Common myeloid progenitor, CD34-positive (primary cell): ENCODE results near the gene WDFY2.
A peak's percentile ranks its signal among the peaks of the same experiment; 100 is the strongest.

Experiments used
- CTCF ChIA-PET: fragments of 350-600 bp; sonication (Branson Sonifier 250); formaldehyde crosslinking; loops from one replicate; lab custom pipeline; 2021; ENCODE audit warnings: antibody characterized with exemption; lab: Charles Lee
- POLR2A ChIA-PET: fragments of 350-600 bp; sonication (Branson Sonifier 250); formaldehyde crosslinking; loops from one replicate; lab custom pipeline; 2021; ENCODE audit warnings: antibody characterized with exemption; lab: Charles Lee
- DNase-seq, 3 donors: peaks; one replicate each; pipeline versions ENCODE4 v3.0.0 to v3.0.0-alpha.2; 2013
- H3K27ac ChIP-seq, 2 experiments: 1 replicate in 1 of 2; 2 replicates in 1 of 2; pipeline ENCODE4 v1.7.0; 2013; ENCODE audit warnings: inconsistent platforms in 2 of 2, low read length in 2 of 2, mild to moderate bottlenecking in 2 of 2, low read depth in 1 of 2, moderate library complexity in 1 of 2; ENCODE audit not compliant: severe bottlenecking in 2 of 2, insufficient read depth in 1 of 2, poor library complexity in 1 of 2
- H3K27me3 ChIP-seq, 5 experiments: replicated peaks in 2 of 5; 1 replicate in 3 of 5; 2 replicates in 2 of 5; pipeline versions ENCODE4 v1.6.1 to v1.7.0; 2013; ENCODE audit warnings: low read length in 4 of 5, mild to moderate bottlenecking in 2 of 5, moderate library complexity in 2 of 5, inconsistent platforms in 1 of 5; ENCODE audit not compliant: insufficient read depth in 5 of 5, control insufficient read depth in 4 of 5
- H3K36me3 ChIP-seq, 4 experiments: 1 replicate in 2 of 4; 2 replicates in 2 of 4; pipeline versions ENCODE4 v1.6.1 to v1.7.0; 2013; ENCODE audit warnings: low read length in 3 of 4, control low read depth in 1 of 4, mild to moderate bottlenecking in 1 of 4; ENCODE audit not compliant: control insufficient read depth in 4 of 4, insufficient read depth in 4 of 4
- H3K4me1 ChIP-seq, 4 experiments: 1 replicate in 3 of 4; 2 replicates in 1 of 4; pipeline versions ENCODE4 v1.6.1 to v1.7.1; 2013; ENCODE audit warnings: low read length in 3 of 4, mild to moderate bottlenecking in 3 of 4, control low read depth in 1 of 4, inconsistent platforms in 1 of 4, moderate library complexity in 1 of 4; ENCODE audit not compliant: control insufficient read depth in 4 of 4, insufficient read depth in 4 of 4; ENCODE audit errors: control extremely low read depth in 1 of 4
- H3K4me3 ChIP-seq, 7 experiments: 1 replicate in 4 of 7; 2 replicates in 3 of 7; pipeline versions ENCODE4 v1.5.1 to v1.7.0; 2013; ENCODE audit warnings: mild to moderate bottlenecking in 7 of 7, low read length in 6 of 7, moderate library complexity in 6 of 7, inconsistent platforms in 2 of 7, low read depth in 2 of 7, control low read depth in 1 of 7; ENCODE audit not compliant: insufficient read depth in 4 of 7, control insufficient read depth in 1 of 7; ENCODE audit errors: extremely low read depth in 1 of 7
- H3K9me3 ChIP-seq, 5 experiments: 1 replicate in 4 of 5; 2 replicates in 1 of 5; pipeline versions ENCODE4 v1.6.1 to v1.7.1; 2013; ENCODE audit warnings: low read length in 4 of 5, mild to moderate bottlenecking in 2 of 5, inconsistent platforms in 1 of 5, low read depth in 1 of 5, moderate library complexity in 1 of 5; ENCODE audit not compliant: control insufficient read depth in 4 of 5, insufficient read depth in 2 of 5; ENCODE audit errors: control extremely low read depth in 1 of 5
- WGBS: methylation state at CpG from one replicate; pipeline ENCODE4 v1.1.5; 2013; ENCODE audit not compliant: insufficient coverage; 5-methylcytosine and 5-hydroxymethylcytosine counted together

Gene WDFY2

DNA sequence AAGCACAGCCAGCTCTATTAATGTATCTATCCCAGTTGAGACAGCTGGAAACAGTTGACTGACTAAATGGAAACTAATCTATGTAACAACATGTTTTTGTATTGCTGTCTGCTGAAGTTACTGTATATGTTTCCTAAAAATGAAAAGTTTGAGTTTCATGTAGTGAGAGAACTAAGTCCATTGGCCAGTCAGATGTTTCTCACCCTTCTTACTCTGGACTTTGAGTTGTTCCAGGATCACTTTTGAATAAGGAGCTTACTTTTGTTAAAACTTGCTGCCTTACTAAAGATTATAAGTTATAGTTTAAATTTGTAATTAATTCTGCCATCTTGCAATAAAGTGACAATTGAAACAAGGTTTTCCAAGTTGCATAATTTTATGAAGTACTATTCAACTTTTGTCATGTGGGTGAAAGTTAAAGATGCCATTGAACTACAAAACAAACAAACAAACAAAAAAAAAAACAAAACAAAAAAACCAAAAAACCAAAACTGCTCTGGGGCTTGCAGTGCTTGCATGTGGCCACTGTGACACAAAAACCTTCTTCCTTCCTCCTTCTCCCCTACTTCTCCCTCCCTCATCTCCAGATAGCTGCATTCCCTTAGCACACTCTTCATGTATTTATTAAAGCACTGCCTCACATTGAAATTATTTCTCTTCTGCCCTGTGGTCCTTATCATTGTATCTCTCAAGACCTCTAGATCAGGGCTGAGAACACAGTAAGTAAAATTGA lies 15.3 kb downstream of the WDFY2 start:
- Histone ChIP-seq H3K4me1 (peaks cover 15 to 48% (median 37%) of the 10 kb centered on the region in 4 experiments), H3K27ac (no peak overlapping the region), H3K36me3 (peaks cover 0 to 7% (median 1%) of the 10 kb centered on the region in 4 experiments), H3K27me3 (no peaks in the 10 kb centered on the region), H3K4me3 (no peak overlapping the region), H3K9me3 (no peaks in the 10 kb centered on the region)
- peak; percentile 28 to 49 (median 46) for DNase-seq
- ChIA-PET CTCF (interaction anchor here (0.5 to 1.5 kb wide), 4 partner anchors 8 to 164 kb away, joined by 3 to 4 read pairs (median 4); no protein-coding TSS in a partner anchor), POLR2A (interaction anchor here (0.6 kb wide), 1 partner anchor 47 kb away, joined by 3 read pairs; no protein-coding TSS in a partner anchor)

DNA sequence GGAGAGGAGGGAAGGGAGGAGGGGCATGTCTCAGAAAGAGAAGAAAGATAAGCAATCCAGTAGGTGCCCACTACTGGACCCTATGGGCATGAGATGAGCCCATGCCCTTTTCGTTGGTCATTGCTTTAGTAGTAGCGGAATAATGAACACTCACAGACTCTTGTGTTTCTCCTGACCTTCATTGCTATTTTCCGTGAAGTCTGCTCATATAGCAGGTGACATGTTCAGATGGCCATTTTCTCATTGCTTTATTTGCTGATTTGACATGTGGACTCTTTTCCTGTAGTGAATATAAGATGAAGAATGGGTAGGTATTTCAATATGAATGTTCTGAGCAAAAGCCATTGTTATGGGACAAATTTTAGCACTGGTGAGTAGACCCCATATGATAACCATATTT lies 16.4 kb downstream of the WDFY2 start:
- CTCF ChIA-PET, result interaction anchor here (1.2 kb wide), 1 partner anchor 29 kb away, joined by 4 read pairs; no protein-coding TSS in a partner anchor

GRCh38 chr13:51601601-51602565 lies 17.6 kb downstream of the WDFY2 start:
- ChIA-PET POLR2A (no interaction called here), CTCF (interaction anchor here (0.7 to 1.8 kb wide), 3 partner anchors 9 to 163 kb away, joined by 3 to 5 read pairs (median 3); no protein-coding TSS in a partner anchor)
- peaks cover 0 to 7% (median 2%) of the 10 kb centered on the region in 4 experiments for H3K36me3 ChIP-seq
- DNase-seq, result peak; percentile 79 to 92 (median 87)
- H3K27ac ChIP-seq, result peak overlapping the region; percentile 79 to 86
- peaks cover 17 to 32% (median 23%) of the 10 kb centered on the region in 4 experiments for H3K4me1 ChIP-seq
- no peak overlapping the region for H3K4me3 ChIP-seq
- 100% methylated on average over 6 of the region's 8 CpGs for WGBS
- no peaks in the 10 kb centered on the region for H3K9me3 ChIP-seq
- no peaks in the 10 kb centered on the region for H3K27me3 ChIP-seq

More for the DNA sequence above, 16.4 kb downstream of the WDFY2 start:
- H3K36me3 ChIP-seq, result peaks cover 0 to 7% (median 2%) of the 10 kb centered on the region in 4 experiments
- POLR2A ChIA-PET, result no interaction called here
- H3K9me3 ChIP-seq, result no peaks in the 10 kb centered on the region
- no peak for DNase-seq
- H3K27me3 ChIP-seq, result no peaks in the 10 kb centered on the region
- no peak overlapping the region for H3K4me3 ChIP-seq
- 97% methylated on average over 3 of the region's 3 CpGs for WGBS
- H3K4me1 ChIP-seq, result peaks cover 15 to 38% (median 28%) of the 10 kb centered on the region in 4 experiments
- peak overlapping the region in 1 of 2 experiments; percentile 86 for H3K27ac ChIP-seq

GRCh38 chr13:51603716-51604115 lies 19.5 kb downstream of the WDFY2 start:
- Histone ChIP-seq H3K27ac (no peak overlapping the region), H3K36me3 (peaks cover 0 to 7% (median 4%) of the 10 kb centered on the region in 4 experiments), H3K4me3 (no peak overlapping the region), H3K4me1 (peaks cover 15 to 32% (median 22%) of the 10 kb centered on the region in 4 experiments), H3K9me3 (peaks cover 0 to 3% (median 0%) of the 10 kb centered on the region in 5 experiments), H3K27me3 (no peaks in the 10 kb centered on the region)
- POLR2A ChIA-PET, result no interaction called here
- WGBS, result no CpG with 5 or more reads among the region's 1 CpG
- CTCF ChIA-PET, result interaction anchor here (1.2 to 1.8 kb wide), 2 partner anchors 161 to 178 kb away, joined by 3 read pairs; no protein-coding TSS in a partner anchor
- no peak for DNase-seq

- Histone ChIP-seq H3K27ac (no peak overlapping the region), H3K36me3 (peaks cover 0 to 7% (median 4%) of the 10 kb centered on the region in 4 experiments), H3K9me3 (peaks cover 0 to 3% (median 0%) of the 10 kb centered on the region in 5 experiments), H3K4me1 (peaks cover 7 to 20% (median 13%) of the 10 kb centered on the region in 4 experiments), H3K4me3 (no peak overlapping the region), H3K27me3 (no peaks in the 10 kb centered on the region)
- WGBS, result 90% methylated on average over 1 of the region's 4 CpGs
- POLR2A ChIA-PET, result no interaction called here
- DNase-seq, result no peak
- CTCF ChIA-PET, result interaction anchor here (1.3 to 1.8 kb wide), 2 partner anchors 10 to 12 kb away, joined by 3 to 7 read pairs; no protein-coding TSS in a partner anchor
Measured at GRCh38 chr13:51605698-51606097, 21.4 kb downstream of the WDFY2 start.

DNA sequence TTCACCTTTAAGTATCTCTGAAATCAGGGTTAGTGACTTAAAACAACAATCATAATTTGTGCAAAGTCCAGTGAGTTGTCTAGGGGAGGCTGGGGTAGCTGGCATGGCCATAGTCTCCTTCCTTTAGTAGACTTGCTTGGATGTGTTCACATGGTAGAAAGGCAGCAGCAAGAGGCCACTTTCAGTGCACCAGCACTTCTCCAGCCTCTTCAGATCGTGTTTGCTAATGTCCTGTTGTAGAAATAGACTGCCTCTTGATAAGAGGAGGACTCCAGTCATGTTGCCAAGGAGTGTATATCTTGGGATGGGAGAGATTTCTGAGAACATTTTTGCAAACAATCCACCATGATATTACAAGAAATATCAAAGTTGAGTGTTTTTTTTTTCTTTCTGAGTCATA lies 22.9 kb downstream of the WDFY2 start:
- Histone ChIP-seq H3K36me3 (peaks cover 0 to 7% (median 4%) of the 10 kb centered on the region in 4 experiments), H3K27ac (no peak overlapping the region), H3K4me1 (peaks cover 0 to 10% (median 8%) of the 10 kb centered on the region in 4 experiments), H3K4me3 (no peak overlapping the region), H3K9me3 (peaks cover 0 to 3% (median 0%) of the 10 kb centered on the region in 5 experiments), H3K27me3 (no peaks in the 10 kb centered on the region)
- WGBS, result no CpG with 5 or more reads among the region's 1 CpG
- POLR2A ChIA-PET, result no interaction called here
- CTCF ChIA-PET, result no interaction called here
- no peak for DNase-seq
